GM19023 (cell line): ENCODE measurements around the gene GRIK4.
A peak's percentile ranks its signal among the peaks of the same experiment; 100 is the strongest.

Source experiments
- ATAC-seq: cut with Tn5 transposase; IDR thresholded peaks from one replicate; pipeline ENCODE4 v1.9.1; 2021; ENCODE audit warnings: mild to moderate bottlenecking, moderate library complexity; ENCODE audit not compliant: unreplicated experiment

The GRIK4 gene

GRCh38 chr11:120827198-120827597, 315.6 kb downstream of the GRIK4 start:
- ATAC-seq, result no peak

GRCh38 chr11:120827820-120828219, 316.3 kb downstream of the GRIK4 start:
- no peak for ATAC-seq

GRCh38 chr11:120828847-120829246, 317.3 kb downstream of the GRIK4 start:
- ATAC-seq, result no peak

- ATAC-seq, result no peak
These were observed 318.6 kb downstream of the GRIK4 start for GRCh38 chr11:120830085-120830620.

GRCh38 chr11:120832481-120833238, 321.1 kb downstream of the GRIK4 start:
- no peak for ATAC-seq

- ATAC-seq, result no peak
These were observed 323.2 kb downstream of the GRIK4 start for GRCh38 chr11:120834686-120835210.

GRCh38 chr11:120835601-120836228, 324.2 kb downstream of the GRIK4 start:
- peak; percentile 89 for ATAC-seq

- ATAC-seq, result no peak
These were observed 326.1 kb downstream of the GRIK4 start for GRCh38 chr11:120837696-120838095.

GRCh38 chr11:120839201-120839600, 327.7 kb downstream of the GRIK4 start:
- no peak for ATAC-seq

- no peak for ATAC-seq
These were observed 328.4 kb downstream of the GRIK4 start for GRCh38 chr11:120839846-120840402.

- no peak for ATAC-seq
These were observed 329.1 kb downstream of the GRIK4 start for GRCh38 chr11:120840661-120841060.

- ATAC-seq, result no peak
These were observed 329.5 kb downstream of the GRIK4 start for GRCh38 chr11:120841074-120841473.

GRCh38 chr11:120842195-120842594, 330.6 kb downstream of the GRIK4 start:
- no peak for ATAC-seq

GRCh38 chr11:120853435-120853834, 341.9 kb downstream of the GRIK4 start:
- ATAC-seq, result no peak

- ATAC-seq, result no peak
These were observed 343.4 kb downstream of the GRIK4 start for GRCh38 chr11:120854988-120855387.

GRCh38 chr11:120857508-120857907, 346.0 kb downstream of the GRIK4 start:
- no peak for ATAC-seq

- no peak for ATAC-seq
These were observed 347.2 kb downstream of the GRIK4 start for GRCh38 chr11:120858740-120859139.

- no peak for ATAC-seq
These were observed 348.2 kb downstream of the GRIK4 start for GRCh38 chr11:120859552-120860295.

- ATAC-seq, result no peak
These were observed 351.8 kb downstream of the GRIK4 start for GRCh38 chr11:120863359-120863758.

GRCh38 chr11:120867024-120867423, 355.5 kb downstream of the GRIK4 start:
- no peak for ATAC-seq

GRCh38 chr11:120867531-120867930, 356.0 kb downstream of the GRIK4 start:
- no peak for ATAC-seq
